Astrocyte (in vitro differentiated cells and primary cell): Measurements from ENCODE around the gene ADIPOR2. TPM values are rescaled to one million over a fixed set of nuclear protein-coding genes. Genes with fewer than 3 reads are reported as not detected.

Experiments used
- DNase-seq: peaks from one replicate; pipeline ENCODE4 v3.0.0-alpha.2; 2010; ENCODE audit warnings: low read depth
- FAIRE-seq: peaks from 2 replicates; lab custom pipeline; 2011; peaks lifted over from hg19 to GRCh38; lab: Jason Lieb, UNC
- H2AFZ ChIP-seq: 2 replicates; pipeline ENCODE4 v1.6.0; 2012; ENCODE audit warnings: low read depth, low read length, inconsistent platforms
- H3K27ac ChIP-seq: 2 replicates; pipeline ENCODE4 v1.5.1; 2011; ENCODE audit warnings: low read depth, low read length, inconsistent platforms
- H3K27me3 ChIP-seq: 2 replicates; pipeline ENCODE4 v1.6.0; 2011; ENCODE audit warnings: low read length, inconsistent platforms; ENCODE audit not compliant: insufficient read depth
- H3K36me3 ChIP-seq: 2 replicates; pipeline ENCODE4 v1.5.1; 2011; ENCODE audit warnings: low read length, inconsistent platforms; ENCODE audit not compliant: insufficient read depth
- H3K4me1 ChIP-seq: 2 replicates; pipeline ENCODE4 v1.5.1; 2011; ENCODE audit warnings: low read length, inconsistent platforms; ENCODE audit not compliant: insufficient read depth
- H3K4me2 ChIP-seq: 2 replicates; pipeline ENCODE4 v1.6.0; 2012; ENCODE audit warnings: low read length, inconsistent platforms
- H3K4me3 ChIP-seq: 2 replicates; pipeline ENCODE4 v1.5.1; 2011; ENCODE audit warnings: low read depth, mild to moderate bottlenecking, low read length, inconsistent platforms; ENCODE audit not compliant: insufficient read depth
- H3K79me2 ChIP-seq: 2 replicates; pipeline ENCODE4 v1.6.0; 2012; ENCODE audit warnings: mild to moderate bottlenecking, low read length, inconsistent platforms; ENCODE audit not compliant: insufficient read depth
- H3K9ac ChIP-seq: 2 replicates; pipeline ENCODE4 v1.6.0; 2012; ENCODE audit warnings: mild to moderate bottlenecking, low read length, inconsistent platforms
- H3K9me3 ChIP-seq: 2 replicates; pipeline ENCODE4 v1.5.1; 2012; ENCODE audit warnings: low read depth, mild to moderate bottlenecking, low read length, inconsistent platforms; ENCODE audit not compliant: insufficient read depth
- H4K20me1 ChIP-seq: 2 replicates; pipeline ENCODE4 v1.6.0; 2012; ENCODE audit warnings: low read length, inconsistent platforms; ENCODE audit not compliant: insufficient read depth
- H3K27ac Mint-ChIP-seq: one replicate; pipeline ENCODE4 v1.8.0; 2021; ENCODE audit warnings: mild to moderate bottlenecking, mixed read lengths; ENCODE audit not compliant: unreplicated experiment
- H3K27me3 Mint-ChIP-seq: one replicate; pipeline ENCODE4 v1.8.0; 2021; ENCODE audit warnings: low read depth, mixed read lengths; ENCODE audit not compliant: unreplicated experiment
- H3K36me3 Mint-ChIP-seq: one replicate; pipeline ENCODE4 v1.8.0; 2021; ENCODE audit warnings: low read depth, mixed read lengths; ENCODE audit not compliant: unreplicated experiment
- H3K4me1 Mint-ChIP-seq: one replicate; pipeline ENCODE4 v1.8.0; 2021; ENCODE audit warnings: low read depth, mixed read lengths; ENCODE audit not compliant: unreplicated experiment
- H3K4me3 Mint-ChIP-seq: one replicate; pipeline ENCODE4 v1.8.0; 2021; ENCODE audit warnings: mild to moderate bottlenecking, moderate library complexity, mixed read lengths; ENCODE audit not compliant: unreplicated experiment
- H3K9me3 Mint-ChIP-seq: one replicate; pipeline ENCODE4 v1.8.0; 2021; ENCODE audit warnings: mild to moderate bottlenecking, mixed read lengths; ENCODE audit not compliant: unreplicated experiment
- CTCF ChIP-seq: IDR thresholded peaks from 2 replicates; pipeline ENCODE4 v1.5.1; 2011; ENCODE audit warnings: low read depth, mild to moderate bottlenecking, inconsistent platforms, low read length, moderate library complexity; ENCODE audit not compliant: insufficient read depth
- EZH2 ChIP-seq: IDR thresholded peaks from 2 replicates; pipeline ENCODE4 v1.6.1; 2012; ENCODE audit warnings: mild to moderate bottlenecking, low read length, inconsistent platforms; ENCODE audit not compliant: insufficient read depth
- total RNA-seq: library from RNA; stranded (reverse); gene quantifications from 2 replicates; pipeline ENCODE4 v1.2.1, GENCODE V29; 2021

Gene ADIPOR2
- total RNA-seq, 1 donor from 2014 or later, result 56.6 TPM

- H3K9me3 Mint-ChIP-seq, result no peaks in the 10 kb centered on the region
- no peak for DNase-seq
Observed at GRCh38 chr12:1643905-1644533, 46.9 kb upstream of the ADIPOR2 start.

GRCh38 chr12:1644534-1645438, 46.1 kb upstream of the ADIPOR2 start:
- Histone ChIP-seq H3K36me3 (peaks cover 8% of the 10 kb centered on the region), H3K4me2 (peak overlapping the region; percentile 54), H3K9ac (peak overlapping the region; percentile 12), H3K27ac (no peak overlapping the region), H3K27me3 (no peaks in the 10 kb centered on the region), H3K79me2 (no peaks in the 10 kb centered on the region), H3K4me3 (no peak overlapping the region), H3K9me3 (no peaks in the 10 kb centered on the region), H4K20me1 (peaks cover 50% of the 10 kb centered on the region), H2AFZ (no peak overlapping the region), H3K4me1 (peaks cover 18% of the 10 kb centered on the region)
- Mint-ChIP-seq H3K27me3 (no peaks in the 10 kb centered on the region), H3K4me1 (peaks cover 20% of the 10 kb centered on the region), H3K4me3 (peak overlapping the region; percentile 14), H3K36me3 (peaks cover 46% of the 10 kb centered on the region), H3K9me3 (no peaks in the 10 kb centered on the region), H3K27ac (no peak overlapping the region)
- FAIRE-seq (no peak), DNase-seq (peak; percentile 68)
- TF ChIP-seq CTCF, result no peak
- TF ChIP-seq EZH2, result no peak

More at GRCh38 chr12:1643905-1644533, 46.9 kb upstream of the ADIPOR2 start:
- TF ChIP-seq EZH2 (no peak), CTCF (no peak)
- H3K36me3 ChIP-seq, result peaks cover 7% of the 10 kb centered on the region
- no peak for FAIRE-seq
- H3K4me3 ChIP-seq, result no peak overlapping the region
- H3K27ac ChIP-seq, result no peak overlapping the region
- H4K20me1 ChIP-seq, result peaks cover 42% of the 10 kb centered on the region
- Mint-ChIP-seq H3K27ac (peak overlapping the region; percentile 23), H3K4me3 (no peak overlapping the region), H3K4me1 (peaks cover 13% of the 10 kb centered on the region), H3K27me3 (no peaks in the 10 kb centered on the region), H3K36me3 (peaks cover 41% of the 10 kb centered on the region)
- H3K4me1 ChIP-seq, result peaks cover 17% of the 10 kb centered on the region
- H3K9ac ChIP-seq, result no peak overlapping the region
- no peaks in the 10 kb centered on the region for H3K9me3 ChIP-seq
- H2AFZ ChIP-seq, result no peak overlapping the region
- no peaks in the 10 kb centered on the region for H3K79me2 ChIP-seq
- H3K4me2 ChIP-seq, result peak overlapping the region; percentile 54
- H3K27me3 ChIP-seq, result no peaks in the 10 kb centered on the region
